AML-193 (cell line): ENCODE results near the gene TACSTD2.
A peak's percentile ranks its signal among the peaks of the same experiment; 100 is the strongest.
"Not testable (repeated sequence)": the region's sequence is repeated elsewhere in the genome, so short reads cannot be mapped to it uniquely, and the experiment has no call there.

ENCODE experiments used
- DNase-seq, 2 experiments: peaks; one replicate each; lab custom pipeline; 2025; lab: John Stamatoyannopoulos, UW

Gene TACSTD2

DNA sequence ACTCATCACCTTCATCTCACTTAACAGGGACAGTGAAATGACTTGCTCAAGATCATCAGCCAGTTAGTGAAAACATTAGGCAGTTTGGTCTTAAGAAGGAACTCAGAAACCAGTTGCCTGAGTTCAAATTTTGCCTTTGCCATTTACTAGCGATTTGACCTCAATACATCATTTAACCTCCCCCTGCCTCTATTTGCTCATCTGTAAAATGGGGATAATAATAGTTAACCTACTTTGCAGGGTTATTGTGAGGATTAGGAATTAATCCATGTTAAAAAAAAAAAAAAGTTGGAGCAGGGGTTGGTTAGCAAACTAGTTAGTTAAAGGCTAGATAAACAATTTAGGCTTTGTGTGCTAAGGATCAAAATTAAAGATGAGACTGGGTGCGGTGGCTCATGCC, 10.6 kb upstream of the TACSTD2 start:
- no peak for DNase-seq

DNA sequence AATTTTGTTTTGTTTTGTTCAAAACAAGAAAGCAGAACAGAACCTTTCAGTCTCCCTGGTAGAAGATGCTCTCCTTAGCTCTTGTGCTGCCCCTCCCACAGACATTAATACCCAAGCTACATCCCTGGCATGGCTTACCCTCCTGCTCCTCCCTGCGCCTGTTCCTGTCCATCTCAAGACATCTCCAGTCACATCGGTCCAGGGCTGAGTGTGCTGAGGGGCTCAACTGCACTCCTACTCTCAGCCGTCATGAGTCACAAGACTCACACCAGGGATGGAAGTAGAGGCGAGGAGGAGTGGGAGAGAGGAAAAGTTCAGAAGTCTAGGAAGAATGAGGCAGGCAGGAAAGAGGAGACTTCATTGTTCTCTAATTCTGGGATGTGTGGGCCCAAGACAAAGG, 9.2 kb upstream of the TACSTD2 start:
- no peak for DNase-seq

DNA sequence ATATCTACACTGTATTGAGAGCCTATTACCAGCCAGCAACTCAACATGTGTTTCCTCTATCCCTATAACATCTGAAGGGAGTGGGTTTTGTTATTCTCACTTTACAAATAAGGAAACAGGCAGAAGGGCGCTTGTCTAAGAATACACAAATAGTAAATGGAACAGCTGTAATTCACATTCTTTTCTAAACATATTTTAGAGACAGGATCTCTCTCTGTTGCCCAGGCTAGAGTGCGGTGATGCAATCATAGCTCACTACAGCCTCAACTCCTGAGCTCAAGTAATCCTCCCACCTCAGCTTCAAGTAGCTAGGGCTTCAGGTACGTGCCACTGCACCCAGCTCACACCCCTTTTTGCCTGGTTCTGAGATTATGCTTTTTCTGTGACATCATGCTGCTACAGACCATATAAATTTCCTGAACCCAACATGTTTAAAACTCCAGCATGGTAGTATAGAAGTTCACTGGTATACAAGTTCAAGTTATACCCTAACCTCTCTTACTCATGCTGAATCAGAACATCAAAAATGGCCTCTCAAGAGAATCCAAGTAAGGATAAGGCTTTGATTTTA, 8.6 kb upstream of the TACSTD2 start:
- DNase-seq, result no peak

DNA sequence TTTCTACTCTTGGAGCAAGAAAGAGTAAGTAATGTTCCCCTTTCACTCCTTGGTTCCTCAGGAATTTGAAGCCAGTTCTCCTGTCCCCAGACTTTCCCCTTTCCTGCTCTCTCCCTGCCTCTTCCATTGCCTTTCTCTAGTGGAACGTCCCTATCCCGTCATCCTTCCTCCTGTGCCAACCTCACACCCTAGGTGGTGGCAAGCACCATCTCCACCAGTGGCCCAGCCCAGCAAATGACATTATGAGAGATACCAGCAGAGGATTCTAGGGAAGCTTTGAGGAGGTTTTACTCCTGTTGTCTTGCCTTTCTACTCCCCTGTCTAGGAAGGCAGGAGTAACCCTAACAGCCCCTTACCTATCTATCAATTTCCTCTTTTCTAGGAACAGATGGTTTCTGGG, 8.1 kb upstream of the TACSTD2 start:
- DNase-seq, result no peak

DNA sequence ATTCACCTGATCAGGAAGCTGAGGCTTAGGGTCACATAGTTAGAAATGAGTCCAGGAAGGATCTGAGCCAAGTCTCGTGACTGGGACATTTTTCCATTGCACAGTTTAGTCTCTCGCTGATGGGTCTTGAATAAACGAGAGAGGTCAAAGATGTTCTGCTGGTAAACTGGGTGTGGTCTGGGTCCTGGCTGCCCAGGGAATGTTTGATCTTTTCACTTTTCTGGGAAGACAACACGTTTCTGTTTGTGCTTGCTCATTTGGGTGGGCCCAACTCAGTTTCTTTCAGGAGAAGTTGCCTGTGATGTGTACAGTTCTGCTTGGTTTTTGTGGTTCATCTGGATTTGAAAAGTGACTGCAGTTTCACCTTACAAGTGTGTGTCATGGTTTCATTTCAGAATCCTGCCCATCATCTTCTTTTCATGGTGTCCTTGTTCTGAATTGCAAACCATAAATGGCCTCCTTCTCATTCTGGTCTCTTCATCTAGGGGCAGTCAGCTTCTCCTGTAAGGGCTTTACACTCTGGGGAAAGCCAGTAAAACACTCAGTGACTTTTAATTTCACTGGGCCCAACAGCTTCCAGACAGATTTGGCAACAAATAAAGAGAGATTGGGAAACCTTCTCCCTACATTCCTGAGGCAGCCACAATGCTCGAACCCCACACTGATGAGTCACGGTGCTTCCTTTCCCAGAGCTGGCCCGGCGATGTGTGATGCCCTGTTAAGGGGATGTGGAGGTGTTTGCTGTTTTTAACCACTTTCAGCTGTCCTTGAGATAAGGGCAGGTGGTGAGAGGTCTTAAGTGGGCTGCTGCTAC, 7.2 kb upstream of the TACSTD2 start:
- peak; percentile 60 to 65 for DNase-seq

DNA sequence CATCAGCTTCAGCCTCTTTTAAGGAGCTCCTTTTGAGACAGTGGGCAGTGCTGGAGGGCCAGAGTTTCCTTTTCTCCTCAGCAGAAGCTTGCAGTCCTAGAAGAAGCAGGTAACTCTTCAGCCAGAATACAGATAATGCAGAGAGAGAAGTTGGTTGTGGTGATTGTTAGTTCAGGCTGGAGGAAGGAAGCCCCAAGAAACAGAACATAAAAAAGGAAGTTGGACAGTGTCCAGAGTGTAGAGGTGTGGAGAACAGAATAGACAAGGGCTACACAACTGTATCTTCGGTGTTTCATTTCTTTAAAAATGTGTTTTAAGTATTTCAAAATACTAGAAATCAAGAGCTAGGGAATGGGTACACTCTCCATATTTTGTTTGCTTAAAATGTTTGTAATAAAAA, 6.4 kb upstream of the TACSTD2 start:
- DNase-seq, result peak; percentile 90 to 92

DNA sequence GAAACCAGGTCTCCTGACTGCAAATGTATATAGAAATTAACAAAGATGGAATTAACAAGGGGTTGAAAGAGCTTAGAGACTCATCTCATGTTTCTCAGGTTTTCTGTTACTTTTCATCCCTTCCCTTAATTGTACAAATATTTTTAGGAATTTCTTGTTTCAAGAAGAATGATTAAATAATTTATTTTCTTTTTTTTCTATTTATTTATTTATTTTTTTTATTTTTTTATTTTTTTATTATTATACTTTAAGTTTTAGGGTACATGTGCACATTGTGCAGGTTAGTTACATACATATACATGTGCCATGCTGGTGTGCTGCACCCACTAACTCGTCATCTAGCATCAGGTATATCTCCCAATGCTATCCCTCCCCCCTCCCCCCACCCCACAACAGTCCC, 5.1 kb upstream of the TACSTD2 start:
- not testable (repeated sequence) for DNase-seq

DNA sequence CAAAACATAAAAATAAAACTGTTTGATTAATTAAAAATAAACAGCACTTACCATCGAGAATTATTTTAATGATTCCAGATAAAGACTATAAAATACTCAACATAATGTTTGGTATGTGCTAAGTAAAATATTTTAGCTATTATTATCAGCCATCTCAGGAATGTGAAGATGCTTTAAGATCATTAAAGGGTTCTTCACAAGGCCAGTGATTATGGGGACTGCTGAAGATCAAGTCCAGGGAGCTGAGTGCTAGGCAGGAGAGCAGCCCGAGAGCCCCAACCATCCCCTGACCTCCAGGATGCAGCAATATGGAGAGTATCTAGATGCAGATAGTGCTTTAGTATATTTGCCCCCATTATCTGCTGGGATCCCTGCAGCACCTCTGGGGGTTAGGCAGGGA, 4.6 kb upstream of the TACSTD2 start:
- no peak for DNase-seq

DNA sequence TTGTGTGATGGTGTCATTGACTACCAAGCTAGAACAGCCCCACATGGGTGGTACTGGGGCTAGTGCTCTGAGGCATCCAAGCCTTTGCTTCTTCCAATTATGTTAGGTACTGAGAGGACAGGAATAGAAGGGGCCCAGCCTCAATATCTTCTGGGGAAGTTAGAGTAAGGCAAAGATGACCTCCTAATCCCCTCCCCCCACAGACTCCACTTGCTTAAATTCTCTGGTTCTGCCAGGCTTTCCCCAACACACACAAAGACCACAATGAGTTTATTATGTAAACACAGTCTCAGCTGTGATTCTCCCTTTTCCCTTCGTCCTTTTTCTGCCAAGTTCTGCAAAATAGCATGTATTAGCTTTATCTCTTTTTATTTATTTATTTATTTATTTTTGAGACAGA, 3.1 kb upstream of the TACSTD2 start:
- DNase-seq, result no peak

DNA sequence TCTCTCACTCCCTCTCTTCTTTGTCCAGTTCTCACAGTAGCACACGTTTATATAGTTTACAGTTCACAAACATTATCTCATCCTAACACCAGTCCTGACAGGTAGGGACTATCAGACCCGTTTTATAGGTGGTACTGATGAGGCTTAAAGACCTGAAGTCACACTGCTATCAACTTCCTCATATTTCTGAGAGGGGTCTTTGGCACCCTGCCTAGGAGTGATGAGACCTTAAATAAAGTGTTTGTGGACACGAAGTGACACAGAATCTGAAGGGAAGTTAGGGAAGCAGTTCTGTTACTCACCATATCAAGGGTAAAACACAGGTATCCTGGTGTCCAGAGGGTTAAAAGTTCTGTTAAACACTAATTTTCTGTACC, 590 bp upstream of the TACSTD2 start:
- DNase-seq, result no peak

DNA sequence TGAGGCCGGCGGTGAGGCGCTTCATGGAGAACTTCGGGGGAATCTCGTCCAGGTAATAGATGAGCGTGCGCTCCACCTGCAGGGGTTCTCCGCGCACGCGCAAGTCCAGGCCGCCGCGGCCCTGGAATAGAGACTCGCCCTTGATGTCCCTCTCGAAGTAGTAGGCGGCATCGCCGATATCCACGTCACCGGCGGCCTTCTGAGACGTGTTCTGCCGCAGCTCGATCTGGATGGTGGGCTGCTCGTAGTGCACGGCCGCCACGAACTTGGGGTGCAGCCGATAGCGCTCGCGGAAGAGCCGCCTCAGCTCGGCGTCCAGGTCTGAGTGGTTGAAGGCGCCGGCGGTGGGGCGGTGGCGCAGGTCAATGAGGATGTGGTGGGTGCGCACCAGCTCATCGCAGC, 726 bp downstream of the TACSTD2 start:
- no peak for DNase-seq

DNA sequence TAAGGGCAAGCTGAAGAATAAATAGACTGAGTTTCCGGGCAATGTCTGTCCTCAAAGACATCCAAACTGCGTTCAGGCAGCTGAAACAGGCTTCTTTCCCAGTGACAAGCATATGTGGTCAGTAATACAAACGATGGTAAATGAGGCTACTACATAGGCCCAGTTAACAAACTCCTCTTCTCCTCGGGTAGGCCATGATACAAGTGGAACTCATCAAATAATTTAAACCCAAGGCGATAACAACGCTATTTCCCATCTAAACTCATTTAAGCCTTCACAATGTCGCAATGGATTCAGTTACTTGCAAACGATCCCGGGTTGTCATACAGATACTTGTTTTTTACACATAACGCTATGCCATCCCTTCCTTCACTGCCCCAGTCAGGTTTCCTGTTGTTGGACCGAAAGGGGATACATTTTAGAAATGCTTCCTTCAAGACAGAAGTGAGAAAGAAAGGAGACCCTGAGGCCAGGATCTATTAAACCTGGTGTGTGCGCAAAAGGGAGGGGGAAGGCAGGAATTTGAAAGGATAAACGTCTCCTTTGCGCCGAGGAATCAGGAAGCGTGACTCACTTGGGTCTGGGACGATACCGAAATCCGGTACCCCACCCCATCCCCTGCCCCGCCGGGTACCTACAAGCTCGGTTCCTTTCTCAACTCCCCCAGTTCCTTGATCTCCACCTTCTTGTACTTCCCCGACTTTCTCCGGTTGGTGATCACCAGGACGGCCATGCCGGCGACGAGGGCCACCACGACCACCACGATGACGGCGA, 1.3 kb downstream of the TACSTD2 start:
- DNase-seq, result no peak

DNA sequence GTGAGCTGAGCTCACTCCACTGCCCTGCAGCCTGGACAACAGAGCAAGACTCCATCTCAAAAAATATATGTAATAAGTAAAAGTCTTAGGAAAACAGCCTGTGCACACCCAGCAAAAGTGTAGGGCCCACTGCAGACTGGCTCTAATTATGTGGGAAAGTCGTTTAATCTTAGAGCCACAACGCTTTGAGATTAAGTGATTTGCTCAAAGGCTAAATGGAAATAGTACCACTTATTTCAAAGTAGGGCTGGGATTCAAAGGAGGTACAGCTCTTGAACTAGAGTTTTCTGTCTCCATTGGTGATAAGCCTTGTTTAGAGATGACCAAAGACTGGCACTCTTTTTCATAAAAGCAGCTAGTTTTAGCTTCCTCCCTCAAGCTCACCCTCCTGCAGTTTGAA, 2.2 kb downstream of the TACSTD2 start:
- DNase-seq, result peak; percentile 67 to 71

DNA sequence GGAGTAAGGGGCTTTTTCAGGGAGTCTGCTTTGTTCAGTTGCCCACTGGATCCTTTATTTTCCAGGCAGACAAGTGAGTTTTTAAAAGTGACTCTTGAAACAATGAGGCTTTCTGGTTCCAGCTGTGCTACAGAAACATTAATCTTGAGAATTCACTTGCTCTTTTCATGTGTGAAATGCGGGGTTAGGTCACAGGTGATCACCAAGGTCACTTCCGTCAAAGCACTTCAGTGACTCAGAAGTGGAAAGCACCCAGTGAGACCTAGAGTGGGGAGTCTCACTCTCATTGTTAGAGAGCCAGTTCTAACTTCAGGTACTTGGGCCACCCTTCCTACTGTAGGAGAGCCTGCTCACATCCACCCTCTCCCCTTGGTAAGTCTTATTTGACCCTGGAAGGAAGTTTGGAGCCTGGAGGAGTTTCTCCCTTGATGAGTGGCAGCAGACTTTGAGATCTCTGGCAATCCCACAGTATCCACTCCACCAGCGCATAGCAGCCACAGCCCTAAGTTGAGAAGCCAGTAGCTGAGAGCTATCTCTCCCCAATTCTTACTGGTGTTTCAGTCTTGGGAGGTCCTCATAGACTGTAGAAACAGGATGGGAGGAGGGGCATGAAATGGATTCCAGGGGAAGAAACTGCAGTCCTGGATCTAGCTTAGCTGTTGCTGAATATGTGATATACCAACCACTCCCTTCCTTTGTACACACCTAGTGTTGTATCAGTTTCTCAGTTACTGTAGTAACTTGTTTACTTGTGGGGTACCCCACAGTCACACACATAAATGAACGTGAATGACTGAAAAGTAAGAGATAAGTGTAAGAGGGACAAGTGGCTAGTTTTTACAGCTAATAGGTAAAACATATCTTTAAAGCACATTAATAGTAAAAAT, 3.1 kb downstream of the TACSTD2 start:
- DNase-seq, result no peak

DNA sequence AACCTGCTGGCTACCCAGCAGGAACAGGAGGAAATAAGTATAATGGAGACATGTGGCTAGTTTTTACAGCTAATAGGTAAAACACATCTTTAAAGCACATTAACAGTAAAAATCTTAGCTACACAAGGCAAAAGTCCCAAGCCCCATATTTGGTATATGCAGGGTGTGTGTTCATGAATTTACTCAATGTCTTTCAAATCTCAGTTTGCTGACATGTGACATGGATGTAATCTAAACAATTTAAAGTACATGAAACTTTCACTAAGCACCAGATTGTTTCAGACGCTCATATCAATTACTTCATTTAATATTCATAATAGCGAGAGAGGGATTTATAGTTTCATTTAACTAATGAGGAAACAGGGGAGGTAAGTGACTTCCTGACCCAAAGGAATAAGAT, 3.9 kb downstream of the TACSTD2 start:
- no peak for DNase-seq

DNA sequence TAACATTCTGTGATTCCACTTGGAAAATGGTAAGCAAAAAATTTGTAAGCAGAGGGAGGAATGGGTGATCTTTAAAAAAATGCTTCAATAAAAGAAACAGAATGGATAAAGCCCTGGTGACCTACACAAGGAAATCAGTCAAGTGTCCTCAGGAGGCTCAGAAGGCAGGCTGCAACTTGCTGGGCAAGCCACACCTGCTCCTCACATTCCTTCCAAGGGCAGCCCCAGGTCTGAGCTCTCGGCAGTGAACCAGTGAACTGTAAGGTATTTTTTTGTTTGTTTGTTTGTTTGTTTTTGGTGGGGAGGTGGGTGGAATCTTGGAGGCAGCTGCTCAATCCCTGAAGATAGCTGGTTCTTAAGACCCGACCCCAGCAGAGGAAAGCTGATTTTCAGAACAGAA, 4.4 kb downstream of the TACSTD2 start:
- no peak for DNase-seq

DNA sequence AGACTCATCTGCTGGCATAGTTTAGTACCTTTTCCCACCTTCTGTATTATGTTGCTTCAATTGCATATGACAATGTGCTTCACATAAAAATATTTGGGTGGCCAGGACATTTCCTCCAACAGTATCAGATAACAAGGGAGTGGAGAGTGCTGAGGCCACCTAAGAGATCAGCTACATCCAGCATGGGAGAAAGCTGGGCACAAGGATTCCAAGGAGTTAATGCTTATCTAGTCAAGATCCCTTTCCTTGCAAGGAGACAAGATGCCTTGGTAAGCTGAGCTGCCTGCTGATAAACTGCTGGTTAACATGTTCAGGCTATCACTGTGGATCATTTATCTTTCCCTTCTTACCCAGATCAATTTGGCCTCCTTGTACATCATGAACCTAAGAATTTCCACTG, 5.4 kb downstream of the TACSTD2 start:
- DNase-seq, result no peak

DNA sequence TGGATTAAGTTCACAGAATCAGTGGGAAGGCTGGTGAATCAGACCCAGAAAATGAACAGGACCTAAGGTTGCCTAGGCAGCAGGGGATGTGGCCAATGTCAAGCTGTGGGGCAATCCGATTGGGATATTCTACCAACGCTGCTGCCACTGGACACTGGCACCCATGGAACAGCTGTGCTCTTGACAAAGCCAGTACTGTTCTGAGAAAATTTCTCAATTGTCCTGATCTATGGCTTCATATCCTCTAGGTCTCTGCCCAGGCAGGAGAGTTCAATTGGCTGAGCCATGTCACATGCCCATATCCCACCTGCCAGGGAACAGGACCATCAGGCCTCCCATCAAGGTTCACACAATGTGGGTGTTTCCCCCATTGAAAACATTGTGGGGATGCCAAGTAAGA, 6.2 kb downstream of the TACSTD2 start:
- DNase-seq, result no peak

DNA sequence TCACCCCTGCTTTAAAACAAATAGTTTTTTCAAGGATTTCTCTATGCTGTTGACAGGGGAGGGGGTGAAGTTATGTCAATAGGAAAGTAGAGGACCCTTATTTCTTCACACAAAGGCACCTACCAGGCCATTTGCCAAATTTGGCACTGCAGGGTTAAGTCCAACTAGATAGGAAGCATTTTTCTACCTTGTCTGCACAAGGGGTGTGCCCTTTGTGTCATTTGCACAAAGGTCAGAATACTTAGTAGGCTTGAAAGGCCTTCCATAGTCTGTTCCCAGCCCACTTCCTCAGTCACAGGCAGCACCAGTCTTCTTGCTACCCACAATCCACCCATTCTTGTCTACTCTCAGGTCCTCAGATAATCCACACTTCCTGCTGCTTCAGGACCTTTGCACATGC, 7.0 kb downstream of the TACSTD2 start:
- no peak for DNase-seq

DNA sequence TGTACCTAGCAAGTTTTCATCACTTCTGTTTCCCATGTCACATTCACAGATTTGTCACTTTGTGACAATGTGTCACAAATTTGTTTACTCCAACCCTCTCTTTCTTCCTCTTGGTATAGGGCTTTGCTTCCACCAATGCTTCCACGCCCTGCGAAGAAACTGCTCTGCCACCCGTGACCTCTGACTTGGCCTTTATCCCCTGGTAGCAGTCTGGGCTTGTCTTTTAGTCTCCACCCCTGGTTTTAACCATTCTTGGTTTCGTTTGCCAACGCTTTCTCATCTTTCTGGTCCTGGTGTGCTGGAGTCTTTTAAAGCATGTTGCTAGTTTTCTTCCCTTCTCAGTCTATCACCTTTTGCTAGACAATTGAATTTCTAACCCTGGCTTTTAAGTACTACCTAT, 8.1 kb downstream of the TACSTD2 start:
- no peak for DNase-seq

DNA sequence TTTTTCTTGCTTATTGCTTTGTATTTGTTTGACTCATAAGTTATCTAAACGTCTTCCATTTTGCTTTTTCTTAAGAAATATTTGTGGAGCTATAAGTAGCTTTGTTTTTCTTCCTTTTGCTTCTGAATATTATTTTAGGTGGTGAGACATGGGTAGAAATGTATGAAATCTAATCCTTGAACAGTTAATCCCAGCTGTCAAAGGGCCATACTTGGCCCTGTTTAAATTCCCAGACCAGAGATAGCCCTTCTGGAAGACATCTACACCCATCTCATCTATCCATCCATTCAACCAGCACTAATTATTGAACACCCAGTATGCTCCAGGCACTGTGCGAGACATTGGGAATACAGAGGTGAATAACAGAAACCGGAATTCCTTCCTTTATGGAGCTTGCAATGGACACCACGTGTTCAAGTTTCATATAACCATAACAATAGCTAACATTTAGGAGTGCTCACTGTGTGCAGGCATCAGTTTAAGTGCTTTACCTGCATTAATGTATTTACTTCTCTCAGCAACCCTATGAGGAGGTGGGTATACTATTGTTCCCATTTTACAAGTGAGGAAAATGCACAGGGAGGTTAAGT, 8.7 kb downstream of the TACSTD2 start:
- DNase-seq, result no peak

DNA sequence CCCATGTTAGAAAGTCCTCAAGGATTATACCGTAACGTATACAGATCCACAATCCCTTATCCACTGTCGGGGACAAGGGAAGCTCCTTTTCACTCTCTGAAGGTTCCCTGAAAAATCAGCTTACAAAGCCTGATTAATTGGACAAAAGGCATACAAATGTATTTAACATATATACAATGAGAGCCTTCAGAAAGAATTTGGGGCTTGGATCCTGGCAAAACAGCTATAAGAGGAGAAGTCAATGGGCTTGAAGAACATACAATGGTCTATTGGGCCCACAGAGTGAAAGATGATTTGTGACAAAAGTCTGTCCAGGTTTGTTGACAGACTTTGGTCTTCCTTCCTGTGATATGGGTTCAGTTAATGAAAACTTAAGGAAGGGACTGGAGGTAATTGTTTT, 10.7 kb downstream of the TACSTD2 start:
- no peak for DNase-seq
